Smooth muscle cell (in vitro differentiated cells): ENCODE results near the gene CYP51A1. TPM values are rescaled to one million over a fixed set of nuclear protein-coding genes. Genes with fewer than 3 reads are reported as not detected.

Experiments used
- DNase-seq: peaks from one replicate; lab custom pipeline; 2025; ENCODE audit not compliant: unreplicated experiment; lab: John Stamatoyannopoulos, UW
- H2AFZ ChIP-seq: fragments of 200-600 bp; sonication (generic); 2 replicates; pipeline ENCODE4 v1.6.0; 2016; ENCODE audit warnings: antibody characterized with exemption, low read depth, mild to moderate bottlenecking
- H3F3A ChIP-seq: fragments of 200-600 bp; sonication (generic); 2 replicates; pipeline ENCODE4 v1.6.0; 2017; ENCODE audit warnings: antibody characterized with exemption, low read depth
- H3K27ac ChIP-seq: fragments of 200-600 bp; sonication (generic); 2 replicates; pipeline ENCODE4 v1.5.1; 2016; ENCODE audit warnings: low read depth, mild to moderate bottlenecking
- H3K27me3 ChIP-seq: fragments of 200-600 bp; sonication (generic); 2 replicates; pipeline ENCODE4 v1.6.1; 2016; ENCODE audit warnings: low read depth, mild to moderate bottlenecking
- H3K36me3 ChIP-seq: fragments of 200-600 bp; sonication (generic); 2 replicates; pipeline ENCODE4 v1.5.1; 2016; ENCODE audit warnings: low read depth
- H3K4me1 ChIP-seq: fragments of 200-600 bp; sonication (generic); 2 replicates; pipeline ENCODE4 v1.5.1; 2016; ENCODE audit warnings: low read depth
- H3K4me2 ChIP-seq: fragments of 200-600 bp; sonication (generic); 2 replicates; pipeline ENCODE4 v1.6.0; 2016; ENCODE audit warnings: mild to moderate bottlenecking
- H3K4me3 ChIP-seq: fragments of 200-600 bp; sonication (generic); 2 replicates; pipeline ENCODE4 v1.5.1; 2016; ENCODE audit warnings: mild to moderate bottlenecking
- H3K79me2 ChIP-seq: fragments of 200-600 bp; sonication (generic); 2 replicates; pipeline ENCODE4 v1.6.0; 2016; ENCODE audit warnings: low read depth, mild to moderate bottlenecking
- H3K9ac ChIP-seq: fragments of 200-600 bp; sonication (generic); 2 replicates; pipeline ENCODE4 v1.6.0; 2016; ENCODE audit warnings: low read depth
- H3K9me3 ChIP-seq: fragments of 200-600 bp; sonication (generic); replicated peaks from 2 replicates; pipeline ENCODE4 v1.5.1; 2016; ENCODE audit warnings: low read depth
- H4K20me1 ChIP-seq: fragments of 200-600 bp; sonication (generic); 2 replicates; pipeline ENCODE4 v1.6.0; 2016; ENCODE audit warnings: low read depth
- CTCF ChIP-seq: fragments of 200-600 bp; sonication (generic); IDR thresholded peaks from 2 replicates; pipeline ENCODE4 v1.5.1; 2017; ENCODE audit warnings: borderline replicate concordance, mild to moderate bottlenecking, antibody characterized with exemption; ENCODE audit not compliant: insufficient read depth, poor library complexity, severe bottlenecking
- WGBS: methylation state at CpG from one replicate; pipeline ENCODE4 v1.1.7; 2016; ENCODE audit warnings: low lambda C conversion rate; 5-methylcytosine and 5-hydroxymethylcytosine counted together
- polyA plus RNA-seq: library from polyadenylated mRNA; unstranded; fragments of >200 nt; fragmentation: Nextera tagmentation; extraction: Ambion mirVana; gene quantifications from 2 replicates; pipeline ENCODE4 v1.2.1, GENCODE V29; 2016
- total RNA-seq: library from RNA; depleted of rRNA; stranded (reverse); fragments of >200 nt; gene quantifications from 2 replicates; pipeline ENCODE4 v1.2.3, GENCODE V29; 2014

CYP51A1 gene
- total and polyA plus RNA-seq, 2 experiments from 2014 or later = 87.9 to 104 TPM

GRCh38 chr7:92076509-92076908, 57.8 kb downstream of the CYP51A1 start:
- Histone ChIP-seq H3K27ac (peak overlapping the region; percentile 77), H4K20me1 (no peaks in the 10 kb centered on the region), H3F3A (no peaks in the 10 kb centered on the region), H2AFZ (no peak overlapping the region), H3K27me3 (no peaks in the 10 kb centered on the region), H3K36me3 (peaks cover 20% of the 10 kb centered on the region), H3K4me1 (no peaks in the 10 kb centered on the region), H3K4me2 (no peak overlapping the region), H3K79me2 (no peaks in the 10 kb centered on the region), H3K4me3 (no peak overlapping the region), H3K9ac (no peak overlapping the region), H3K9me3 (no peaks in the 10 kb centered on the region)
- no peak for DNase-seq
- TF ChIP-seq CTCF = no peak
- 56% methylated on average over 1 of the region's 1 CpG for WGBS

DNA sequence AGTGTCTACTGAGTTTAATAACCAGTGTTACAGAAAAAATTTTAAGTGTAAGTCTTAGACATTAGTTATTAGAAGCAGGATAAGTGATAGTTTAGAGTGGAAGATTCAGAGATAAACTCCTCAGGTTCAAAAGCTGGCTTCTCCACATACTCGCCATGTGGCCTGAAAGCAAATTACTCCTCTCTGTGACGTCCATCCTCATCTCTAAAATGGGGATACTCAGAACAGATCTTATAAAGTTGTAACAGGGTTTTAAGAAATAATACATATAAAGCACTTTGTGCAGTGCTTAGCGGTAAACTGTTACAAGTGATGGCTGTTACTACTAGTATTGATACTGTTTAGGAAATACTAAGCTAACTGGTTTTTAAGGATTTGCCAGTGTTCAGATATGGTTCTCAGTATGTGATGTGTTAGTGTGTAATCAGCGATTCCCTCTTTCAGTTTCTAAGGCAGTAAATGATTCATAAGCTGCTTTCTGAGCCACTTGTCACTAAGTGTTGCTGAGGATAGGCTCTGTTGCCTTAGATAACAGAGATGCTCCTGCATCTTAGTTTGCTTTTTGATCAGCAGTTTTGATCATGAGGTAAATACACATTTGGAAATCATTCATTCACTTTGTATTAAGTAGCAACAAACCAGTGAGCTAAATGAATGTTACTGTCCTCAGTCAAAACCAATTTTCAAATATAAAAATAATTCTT, 58.7 kb downstream of the CYP51A1 start:
- DNase-seq = no peak
- H3K27ac ChIP-seq = peak overlapping the region; percentile 77

GRCh38 chr7:92072708-92073107, 61.6 kb downstream of the CYP51A1 start:
- Histone ChIP-seq H3F3A (no peaks in the 10 kb centered on the region), H3K9me3 (no peaks in the 10 kb centered on the region), H2AFZ (no peak overlapping the region), H4K20me1 (no peaks in the 10 kb centered on the region), H3K79me2 (no peaks in the 10 kb centered on the region), H3K36me3 (peaks cover 20% of the 10 kb centered on the region), H3K27me3 (no peaks in the 10 kb centered on the region), H3K4me3 (no peak overlapping the region), H3K27ac (no peak overlapping the region), H3K4me1 (no peaks in the 10 kb centered on the region), H3K4me2 (no peak overlapping the region), H3K9ac (no peak overlapping the region)
- no peak for TF ChIP-seq CTCF
- WGBS = 99% methylated on average over 3 of the region's 3 CpGs
- DNase-seq = no peak

More for the DNA sequence above, 58.7 kb downstream of the CYP51A1 start:
- 70% methylated on average over 4 of the region's 4 CpGs for WGBS
- Histone ChIP-seq H3K4me3 (no peak overlapping the region), H3F3A (no peaks in the 10 kb centered on the region), H3K4me2 (no peak overlapping the region), H3K79me2 (no peaks in the 10 kb centered on the region), H3K27me3 (no peaks in the 10 kb centered on the region), H3K4me1 (no peaks in the 10 kb centered on the region), H4K20me1 (no peaks in the 10 kb centered on the region), H3K9ac (no peak overlapping the region), H2AFZ (no peak overlapping the region), H3K36me3 (peaks cover 20% of the 10 kb centered on the region), H3K9me3 (no peaks in the 10 kb centered on the region)
- no peak for TF ChIP-seq CTCF

DNA sequence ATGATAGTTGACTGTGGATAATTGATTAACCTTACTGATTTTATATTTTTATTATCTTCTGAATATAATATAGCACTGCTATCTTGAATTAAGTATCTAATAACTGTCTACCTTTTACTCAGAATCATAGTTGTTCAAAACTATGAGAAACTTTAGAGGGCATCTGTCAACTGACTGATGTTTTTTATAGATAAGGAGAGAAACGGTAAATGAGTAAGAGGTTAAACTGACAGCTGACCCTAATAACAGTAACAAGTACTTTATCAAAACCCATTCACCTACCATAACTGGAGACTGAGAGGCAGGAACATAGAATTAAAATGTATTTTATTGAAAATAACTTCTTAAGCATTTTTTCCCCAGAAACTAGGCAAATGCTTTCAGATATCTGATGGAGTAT, 62.2 kb downstream of the CYP51A1 start:
- H3K27ac ChIP-seq = no peak overlapping the region
- H3K27me3 ChIP-seq = no peaks in the 10 kb centered on the region
- H3K4me1 ChIP-seq = no peaks in the 10 kb centered on the region
- DNase-seq = no peak
- no peaks in the 10 kb centered on the region for H3K79me2 ChIP-seq
- no peaks in the 10 kb centered on the region for H3K9me3 ChIP-seq
- WGBS = 70% methylated on average over 1 of the region's 1 CpG
- TF ChIP-seq CTCF = no peak
- H3K36me3 ChIP-seq = peaks cover 14% of the 10 kb centered on the region
- H2AFZ ChIP-seq = no peak overlapping the region
- H3K4me2 ChIP-seq = no peak overlapping the region
- no peak overlapping the region for H3K9ac ChIP-seq
- no peaks in the 10 kb centered on the region for H3F3A ChIP-seq
- H4K20me1 ChIP-seq = no peaks in the 10 kb centered on the region
- no peak overlapping the region for H3K4me3 ChIP-seq
